CD4-positive, CD25-positive, alpha-beta regulatory T cell (primary cell): ENCODE measurements around the gene PCBP3. TPM values are rescaled to one million over a fixed set of nuclear protein-coding genes. Genes with fewer than 3 reads are reported as not detected.

ENCODE experiments used
- ATAC-seq, 2 donors: fragments of 150-1000 bp; cut with Tn5 transposase; one replicate each; pipeline ENCODE4 v1.10.0; 2021; ENCODE audit warnings: low read depth in 2 of 2, moderate number of reproducible peaks in 2 of 2, moderate library complexity in 1 of 2
- DNase-seq, 3 donors: peaks; one replicate each; pipeline versions ENCODE4 v3.0.0 to v3.0.0-alpha.2; 2012 to 2022; ENCODE audit warnings: mixed read lengths in 1 of 3
- H3K27ac ChIP-seq: one replicate; pipeline ENCODE4 v1.7.0; 2013; ENCODE audit warnings: mild to moderate bottlenecking, low read length; ENCODE audit not compliant: insufficient read depth, poor library complexity, severe bottlenecking
- H3K27me3 ChIP-seq: one replicate; pipeline ENCODE4 v1.7.0; 2013; ENCODE audit warnings: low read length; ENCODE audit not compliant: control insufficient read depth, insufficient read depth
- H3K36me3 ChIP-seq: one replicate; pipeline ENCODE4 v1.7.0; 2013; ENCODE audit warnings: mild to moderate bottlenecking, low read length, moderate library complexity; ENCODE audit not compliant: control insufficient read depth, insufficient read depth
- H3K4me1 ChIP-seq: 2 replicates; pipeline ENCODE4 v1.7.0; 2013; ENCODE audit warnings: mild to moderate bottlenecking, low read length; ENCODE audit not compliant: insufficient read depth, control insufficient read depth, poor library complexity, severe bottlenecking
- H3K4me3 ChIP-seq: one replicate; pipeline ENCODE4 v1.7.0; 2013; ENCODE audit warnings: low read depth, mild to moderate bottlenecking, low read length, moderate library complexity
- H3K9me3 ChIP-seq, 2 experiments: 1 replicate in 1 of 2; 2 replicates in 1 of 2; pipeline ENCODE4 v1.7.0; 2013; ENCODE audit warnings: low read length in 2 of 2, mild to moderate bottlenecking in 1 of 2, moderate library complexity in 1 of 2; ENCODE audit not compliant: control insufficient read depth in 2 of 2
- H3K27ac Mint-ChIP-seq, 3 donors: one replicate each; pipeline ENCODE4 v1.8.0; 2020 to 2022; ENCODE audit warnings: mild to moderate bottlenecking in 3 of 3, mixed read lengths in 3 of 3, moderate library complexity in 2 of 3
- H3K27me3 Mint-ChIP-seq: one replicate; pipeline ENCODE4 v1.8.0; 2022; ENCODE audit warnings: mild to moderate bottlenecking, mixed read lengths
- H3K36me3 Mint-ChIP-seq: one replicate; pipeline ENCODE4 v1.8.0; 2020; ENCODE audit warnings: mixed read lengths
- H3K4me1 Mint-ChIP-seq, 4 donors: one replicate each; pipeline ENCODE4 v1.8.0; 2020 to 2022; ENCODE audit warnings: mixed read lengths in 4 of 4, mild to moderate bottlenecking in 1 of 4
- H3K4me3 Mint-ChIP-seq, 4 donors: one replicate each; pipeline ENCODE4 v1.8.0; 2020 to 2022; ENCODE audit warnings: mild to moderate bottlenecking in 4 of 4, mixed read lengths in 4 of 4, moderate library complexity in 3 of 4
- H3K9me3 Mint-ChIP-seq, 7 donors: one replicate each; pipeline ENCODE4 v1.8.0; 2020 to 2022; ENCODE audit warnings: mixed read lengths in 7 of 7, mild to moderate bottlenecking in 3 of 7, moderate library complexity in 2 of 7
- polyA plus RNA-seq, 4 donors: library from polyadenylated mRNA; unstranded; fragments of 300-500 nt; fragmentation: Illumina TruSeq; gene quantifications; one replicate each; pipeline ENCODE4 v1.2.3, GENCODE V29; 2021
- total RNA-seq: library from RNA; stranded (reverse); gene quantifications from one replicate; pipeline ENCODE4 v1.2.3, GENCODE V29; 2022

The PCBP3 gene
- total and polyA plus RNA-seq, 5 donors from 2014 or later, result 0.72 to 5.3 (median 2.3) TPM

GRCh38 chr21:45631540-45631939 lies 12.0 kb upstream of the PCBP3 start:
- no peaks in the 10 kb centered on the region for H3K9me3 ChIP-seq
- H3K36me3 Mint-ChIP-seq, result no peaks in the 10 kb centered on the region
- H3K27ac Mint-ChIP-seq, result peak overlapping the region in 1 of 3 donors; percentile 47
- H3K27me3 Mint-ChIP-seq, result peaks cover 7% of the 10 kb centered on the region
- H3K36me3 ChIP-seq, result no peaks in the 10 kb centered on the region
- ATAC-seq (no peak), DNase-seq (no peak)
- no peaks in the 10 kb centered on the region for H3K4me1 ChIP-seq
- H3K4me3 Mint-ChIP-seq, result no peak overlapping the region
- H3K27me3 ChIP-seq, result no peaks in the 10 kb centered on the region
- H3K4me1 Mint-ChIP-seq, result peaks cover 0 to 18% (median 2%) of the 10 kb centered on the region in 4 donors
- H3K27ac ChIP-seq, result no peak overlapping the region
- H3K9me3 Mint-ChIP-seq, result no peaks in the 10 kb centered on the region
- H3K4me3 ChIP-seq, result no peak overlapping the region

GRCh38 chr21:45632160-45632559 lies 11.4 kb upstream of the PCBP3 start:
- Mint-ChIP-seq H3K27ac (peak overlapping the region in 2 of 3 donors; percentile 39 to 47), H3K4me1 (peaks cover 0 to 18% (median 2%) of the 10 kb centered on the region in 4 donors), H3K9me3 (no peaks in the 10 kb centered on the region), H3K27me3 (peaks cover 7% of the 10 kb centered on the region), H3K4me3 (no peak overlapping the region), H3K36me3 (no peaks in the 10 kb centered on the region)
- no peak overlapping the region for H3K4me3 ChIP-seq
- no peaks in the 10 kb centered on the region for H3K27me3 ChIP-seq
- no peak overlapping the region for H3K27ac ChIP-seq
- ATAC-seq (peak in 1 of 2 donors; percentile 37), DNase-seq (no peak)
- H3K9me3 ChIP-seq, result no peaks in the 10 kb centered on the region
- H3K36me3 ChIP-seq, result no peaks in the 10 kb centered on the region
- no peaks in the 10 kb centered on the region for H3K4me1 ChIP-seq

- Histone ChIP-seq H3K4me3 (no peak overlapping the region), H3K36me3 (no peaks in the 10 kb centered on the region), H3K9me3 (no peaks in the 10 kb centered on the region), H3K27ac (no peak overlapping the region), H3K27me3 (no peaks in the 10 kb centered on the region), H3K4me1 (no peaks in the 10 kb centered on the region)
- Mint-ChIP-seq H3K9me3 (no peaks in the 10 kb centered on the region), H3K4me1 (peaks cover 0 to 18% (median 2%) of the 10 kb centered on the region in 4 donors), H3K4me3 (no peak overlapping the region), H3K36me3 (no peaks in the 10 kb centered on the region), H3K27me3 (peaks cover 7% of the 10 kb centered on the region), H3K27ac (peak overlapping the region in 2 of 3 donors; percentile 39 to 47)
- DNase-seq, result no peak
- ATAC-seq, result no peak
Observed at GRCh38 chr21:45632637-45633251, 10.8 kb upstream of the PCBP3 start.

GRCh38 chr21:45634511-45635183 lies 8.9 kb upstream of the PCBP3 start:
- no peaks in the 10 kb centered on the region for H3K9me3 ChIP-seq
- ATAC-seq (no peak), DNase-seq (no peak)
- no peak overlapping the region for H3K4me3 ChIP-seq
- no peaks in the 10 kb centered on the region for H3K9me3 Mint-ChIP-seq
- H3K27ac Mint-ChIP-seq, result no peak overlapping the region
- H3K4me1 ChIP-seq, result peaks cover 5% of the 10 kb centered on the region
- H3K36me3 ChIP-seq, result no peaks in the 10 kb centered on the region
- H3K4me3 Mint-ChIP-seq, result no peak overlapping the region
- peaks cover 4 to 29% (median 7%) of the 10 kb centered on the region in 4 donors for H3K4me1 Mint-ChIP-seq
- H3K27me3 Mint-ChIP-seq, result no peaks in the 10 kb centered on the region
- H3K27ac ChIP-seq, result no peak overlapping the region
- H3K36me3 Mint-ChIP-seq, result no peaks in the 10 kb centered on the region
- H3K27me3 ChIP-seq, result no peaks in the 10 kb centered on the region

- no peaks in the 10 kb centered on the region for H3K9me3 Mint-ChIP-seq
- Histone ChIP-seq H3K27me3 (no peaks in the 10 kb centered on the region), H3K9me3 (no peaks in the 10 kb centered on the region), H3K27ac (no peak overlapping the region), H3K4me1 (peaks cover 9% of the 10 kb centered on the region), H3K36me3 (no peaks in the 10 kb centered on the region), H3K4me3 (no peak overlapping the region)
- DNase-seq (no peak), ATAC-seq (no peak)
- no peaks in the 10 kb centered on the region for H3K36me3 Mint-ChIP-seq
- peaks cover 5 to 38% (median 8%) of the 10 kb centered on the region in 4 donors for H3K4me1 Mint-ChIP-seq
- no peak overlapping the region for H3K4me3 Mint-ChIP-seq
- no peak overlapping the region for H3K27ac Mint-ChIP-seq
- H3K27me3 Mint-ChIP-seq, result no peaks in the 10 kb centered on the region
Observed at GRCh38 chr21:45635271-45636151, 8.0 kb upstream of the PCBP3 start.

- Mint-ChIP-seq H3K27ac (no peak overlapping the region), H3K27me3 (peaks cover 4% of the 10 kb centered on the region), H3K36me3 (no peaks in the 10 kb centered on the region), H3K9me3 (no peaks in the 10 kb centered on the region), H3K4me3 (no peak overlapping the region), H3K4me1 (peaks cover 5 to 46% (median 11%) of the 10 kb centered on the region in 4 donors)
- Histone ChIP-seq H3K4me3 (no peak overlapping the region), H3K27ac (no peak overlapping the region), H3K36me3 (no peaks in the 10 kb centered on the region), H3K27me3 (no peaks in the 10 kb centered on the region), H3K4me1 (peaks cover 12% of the 10 kb centered on the region), H3K9me3 (no peaks in the 10 kb centered on the region)
- no peak for ATAC-seq
- no peak for DNase-seq
Observed at GRCh38 chr21:45636459-45636858, 7.1 kb upstream of the PCBP3 start.

- no peak overlapping the region for H3K27ac Mint-ChIP-seq
- H3K27me3 Mint-ChIP-seq, result peaks cover 5% of the 10 kb centered on the region
- Histone ChIP-seq H3K9me3 (no peaks in the 10 kb centered on the region), H3K27me3 (no peaks in the 10 kb centered on the region), H3K36me3 (no peaks in the 10 kb centered on the region), H3K4me1 (peaks cover 16% of the 10 kb centered on the region), H3K4me3 (no peak overlapping the region), H3K27ac (no peak overlapping the region)
- H3K36me3 Mint-ChIP-seq, result no peaks in the 10 kb centered on the region
- H3K4me1 Mint-ChIP-seq, result peaks cover 5 to 46% (median 10%) of the 10 kb centered on the region in 4 donors
- DNase-seq (no peak), ATAC-seq (no peak)
- no peak overlapping the region for H3K4me3 Mint-ChIP-seq
- no peaks in the 10 kb centered on the region for H3K9me3 Mint-ChIP-seq
Observed at GRCh38 chr21:45636951-45637646, 6.4 kb upstream of the PCBP3 start.
